Inferior parietal cortex (tissue), 1 donor: Measurements from ENCODE around the gene SIDT2.

Experiments used
- DNase-seq: peaks from one replicate; pipeline ENCODE4 v3.0.0-alpha.2; 2016; ENCODE audit errors: extremely low spot score

Gene SIDT2

DNA sequence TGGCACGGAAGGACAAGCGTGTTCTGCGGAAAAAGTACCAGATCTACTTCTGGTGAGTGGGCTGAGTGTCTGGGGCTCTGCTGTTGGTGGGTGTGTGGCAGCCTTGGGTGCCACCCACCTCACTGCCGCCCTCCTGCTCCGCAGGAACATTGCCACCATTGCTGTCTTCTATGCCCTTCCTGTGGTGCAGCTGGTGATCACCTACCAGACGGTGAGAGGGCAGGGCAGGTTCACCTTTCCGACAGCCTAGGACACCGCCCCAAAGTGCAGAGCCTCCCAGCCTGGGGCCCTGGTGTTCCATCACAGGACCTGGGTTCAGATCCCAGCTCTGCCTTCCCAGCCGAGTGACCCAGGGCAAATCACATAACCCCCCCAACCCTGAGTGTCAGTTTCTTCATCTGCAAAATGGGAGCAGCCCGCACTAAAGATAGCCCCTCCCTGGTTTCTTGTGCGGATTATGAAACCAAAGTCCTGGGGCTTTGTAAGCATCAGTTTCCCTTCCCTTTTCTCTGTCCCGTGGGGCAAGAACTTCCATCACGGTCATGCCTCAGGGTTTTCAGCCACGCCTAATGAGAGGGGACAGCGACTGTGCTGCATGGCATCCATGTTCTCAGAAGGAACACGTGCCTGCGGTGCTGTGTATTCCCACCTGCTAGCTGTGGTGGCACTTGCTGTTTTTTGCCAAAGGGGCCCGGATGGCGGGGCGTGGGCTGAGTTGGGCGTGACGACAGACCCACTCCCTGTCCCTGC, 10.8 kb downstream of the SIDT2 start:
- no peak for DNase-seq

GRCh38 chr11:117189941-117190544, 11.5 kb downstream of the SIDT2 start:
- no peak for DNase-seq

DNA sequence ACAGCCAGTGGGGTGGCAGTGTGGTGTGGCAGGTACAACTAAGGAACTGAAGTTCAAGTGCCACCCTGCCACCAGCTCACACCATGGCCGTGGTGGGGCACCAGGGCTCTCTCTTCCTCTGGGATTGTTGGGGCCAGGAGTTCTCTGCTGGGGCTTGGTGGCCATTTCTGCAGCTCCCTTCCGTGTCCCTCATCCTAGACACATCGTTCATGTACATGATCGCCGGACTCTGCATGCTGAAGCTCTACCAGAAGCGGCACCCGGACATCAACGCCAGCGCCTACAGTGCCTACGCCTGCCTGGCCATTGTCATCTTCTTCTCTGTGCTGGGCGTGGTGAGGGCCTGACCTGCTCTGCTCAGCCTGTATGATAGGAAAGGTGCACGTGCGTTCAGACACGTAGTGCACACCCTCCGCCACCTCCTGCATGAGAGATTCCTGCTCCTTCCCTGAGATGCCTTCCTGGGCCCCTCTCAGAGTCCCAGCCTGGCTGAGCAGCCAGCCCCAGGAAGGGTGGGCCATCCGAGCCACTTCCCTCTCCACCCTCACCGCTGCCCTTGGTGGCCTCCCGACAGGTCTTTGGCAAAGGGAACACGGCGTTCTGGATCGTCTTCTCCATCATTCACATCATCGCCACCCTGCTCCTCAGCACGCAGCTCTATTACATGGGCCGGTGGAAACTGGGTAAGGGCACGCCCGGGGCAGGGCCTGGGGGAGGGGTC, 13.3 kb downstream of the SIDT2 start:
- DNase-seq: no peak

- no peak for DNase-seq
Observed at GRCh38 chr11:117192401-117192875, 13.9 kb downstream of the SIDT2 start.

DNA sequence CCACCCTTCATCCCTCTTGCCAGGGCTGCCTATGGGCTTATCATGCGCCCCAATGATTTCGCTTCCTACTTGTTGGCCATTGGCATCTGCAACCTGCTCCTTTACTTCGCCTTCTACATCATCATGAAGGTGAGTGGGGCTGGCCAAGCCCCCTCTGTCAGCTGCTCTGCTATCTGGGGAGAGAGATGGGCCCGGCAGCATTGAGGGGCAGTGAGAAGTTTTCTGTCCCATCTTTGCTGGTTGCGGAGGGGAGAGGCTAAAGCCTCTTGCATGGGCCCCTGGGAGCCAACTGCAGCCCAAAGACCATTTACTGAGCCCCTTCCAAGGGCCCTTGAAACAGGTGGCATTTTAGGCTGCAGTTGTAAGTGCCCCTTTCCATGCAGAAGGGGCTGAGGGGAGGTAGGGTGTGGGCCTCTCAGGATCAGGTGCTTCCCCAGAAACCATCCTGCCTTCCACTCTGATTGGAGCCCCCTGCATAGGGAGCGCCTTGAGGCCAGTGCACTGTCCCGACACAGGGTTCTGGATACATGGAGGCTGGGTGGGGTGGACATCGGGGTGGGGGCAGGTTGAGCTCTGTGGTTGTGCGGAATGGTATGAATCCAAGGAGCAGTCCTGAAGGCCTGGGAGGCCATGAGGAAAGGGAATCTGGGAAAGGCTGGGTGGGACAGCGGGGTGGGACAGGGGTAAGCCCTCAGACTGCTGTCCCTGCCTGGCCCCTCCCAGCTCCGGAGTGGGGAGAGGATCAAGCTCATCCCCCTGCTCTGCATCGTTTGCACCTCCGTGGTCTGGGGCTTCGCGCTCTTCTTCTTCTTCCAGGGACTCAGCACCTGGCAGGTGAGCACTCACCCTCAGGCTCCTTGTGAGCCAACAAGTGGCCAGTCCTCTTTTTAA, 14.8 kb downstream of the SIDT2 start:
- no peak for DNase-seq

GRCh38 chr11:117194267-117194666, 15.7 kb downstream of the SIDT2 start:
- no peak for DNase-seq

- no peak for DNase-seq
Observed at GRCh38 chr11:117195258-117195657, 16.7 kb downstream of the SIDT2 start.

- DNase-seq: no peak
Observed at GRCh38 chr11:117195761-117196160, 17.2 kb downstream of the SIDT2 start.

GRCh38 chr11:117197006-117197405, 18.5 kb downstream of the SIDT2 start:
- no peak for DNase-seq

GRCh38 chr11:117197516-117198456, 19.2 kb downstream of the SIDT2 start:
- no peak for DNase-seq

- no peak for DNase-seq
Observed at GRCh38 chr11:117198613-117199012, 20.1 kb downstream of the SIDT2 start.

- no peak for DNase-seq
Observed at GRCh38 chr11:117199053-117199915, 20.7 kb downstream of the SIDT2 start, which contains the start of gene TAGLN. Gene TAGLN, plus strand, starts transcription at chr11:117199370. Its CDS starts 3,644 bp downstream, at chr11:117203014.

DNA sequence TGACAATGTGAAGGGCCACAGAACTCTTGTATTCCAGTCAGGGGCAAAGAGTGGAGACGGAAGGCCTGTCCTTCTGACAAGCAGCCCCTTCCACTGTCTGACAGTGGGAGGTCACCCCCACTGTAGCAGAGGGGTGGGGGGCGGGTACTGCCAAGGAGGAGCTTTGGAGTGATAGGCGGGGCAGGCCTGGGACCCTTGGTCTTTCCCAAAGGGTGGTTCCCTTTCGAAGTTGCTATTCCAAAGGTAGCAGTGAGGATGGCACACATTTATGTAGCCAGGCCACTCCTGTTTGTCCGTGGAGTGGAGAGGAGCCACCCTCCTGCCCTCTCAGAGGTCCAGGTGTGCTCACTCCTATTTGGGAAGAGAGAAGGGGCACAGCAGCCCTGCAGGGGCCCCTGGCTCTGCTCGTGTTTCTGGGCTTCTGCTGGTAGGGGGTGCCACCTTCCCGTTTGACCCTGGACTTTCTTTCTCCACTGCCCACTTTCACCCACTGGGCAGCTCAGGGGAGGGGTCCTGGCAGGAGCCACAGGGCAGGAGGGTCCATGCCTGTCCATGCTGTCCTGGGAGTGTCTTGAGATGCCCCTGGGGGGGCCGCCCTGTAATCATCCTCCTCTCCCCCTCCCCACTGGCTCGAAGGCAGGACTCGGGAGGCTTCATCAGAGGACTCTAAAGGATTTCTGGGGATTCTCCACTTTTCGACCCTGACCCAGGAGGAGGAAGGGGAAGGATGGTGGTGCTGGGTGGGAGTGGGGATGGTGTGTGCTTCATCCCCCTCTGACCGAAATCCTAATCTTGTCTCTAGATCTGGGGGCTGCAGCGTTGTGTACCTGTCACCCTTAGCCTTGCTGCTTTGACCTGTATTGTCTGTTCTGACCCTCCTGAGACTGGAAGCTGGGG, 21.6 kb downstream of the SIDT2 start:
- DNase-seq: no peak

- DNase-seq: no peak
Observed at GRCh38 chr11:117200813-117201657, 22.5 kb downstream of the SIDT2 start.

DNA sequence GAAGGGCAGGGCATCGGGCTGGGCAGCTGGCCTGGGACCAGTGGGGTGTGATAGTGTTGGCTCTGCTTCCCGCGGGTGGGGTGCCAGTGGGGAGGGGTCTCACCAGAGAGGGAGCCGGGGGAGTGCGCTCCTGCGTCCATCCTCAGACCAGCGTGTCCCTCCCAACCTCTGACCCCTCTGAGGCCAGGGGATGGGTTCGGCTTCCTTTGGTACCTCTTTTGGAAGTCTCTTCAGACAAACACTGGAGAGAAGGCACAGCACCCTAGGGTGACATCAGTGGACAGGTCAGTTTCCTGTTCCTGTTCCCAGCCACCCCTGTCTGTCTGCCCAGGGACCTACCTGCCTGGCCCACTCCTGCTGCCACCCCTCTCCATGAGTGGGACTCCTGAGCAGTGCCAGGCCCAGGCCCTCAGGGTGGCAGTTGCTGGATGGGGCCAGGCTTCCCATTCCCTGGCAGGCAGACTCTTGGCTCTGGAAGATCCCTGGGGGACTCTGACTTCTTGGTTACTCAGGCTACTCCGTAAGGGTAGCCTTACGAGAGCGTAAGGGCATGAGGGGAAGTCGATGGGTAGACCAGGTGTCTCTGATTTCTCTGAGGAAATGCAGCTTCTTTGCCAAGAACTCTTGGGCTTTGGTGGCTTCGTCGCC, 23.2 kb downstream of the SIDT2 start:
- DNase-seq: no peak

GRCh38 chr11:117202386-117203068, 24.0 kb downstream of the SIDT2 start:
- no peak for DNase-seq

DNA sequence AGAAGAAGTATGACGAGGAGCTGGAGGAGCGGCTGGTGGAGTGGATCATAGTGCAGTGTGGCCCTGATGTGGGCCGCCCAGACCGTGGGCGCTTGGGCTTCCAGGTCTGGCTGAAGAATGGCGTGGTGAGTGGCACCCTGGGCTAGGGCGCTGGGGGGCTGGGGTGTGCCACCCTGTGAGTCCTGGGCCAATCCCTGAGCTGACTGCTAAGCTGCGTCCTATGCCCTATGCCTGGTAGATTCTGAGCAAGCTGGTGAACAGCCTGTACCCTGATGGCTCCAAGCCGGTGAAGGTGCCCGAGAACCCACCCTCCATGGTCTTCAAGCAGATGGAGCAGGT, 24.5 kb downstream of the SIDT2 start:
- no peak for DNase-seq
